Lower lobe of right lung (tissue), 2 donors: ENCODE measurements around the gene ALKBH3. TPM values are rescaled to one million over a fixed set of nuclear protein-coding genes. Genes with fewer than 3 reads are reported as not detected.

Experiments
- ATAC-seq, 2 donors: fragments of 200-7000 bp; cut with Tn5 transposase; one replicate each; pipeline ENCODE4 v1.9.1; 2020 to 2022; ENCODE audit warnings: mild to moderate bottlenecking in 2 of 2, moderate library complexity in 2 of 2
- DNase-seq: peaks from one replicate; pipeline ENCODE4 v3.0.0-alpha.2; 2020
- H3K27ac ChIP-seq: fragments of 200-600 bp; one replicate; pipeline ENCODE4 v1.8.0; 2022
- H3K27me3 ChIP-seq: fragments of 200-600 bp; one replicate; pipeline ENCODE4 v1.8.0; 2022; ENCODE audit warnings: low read depth
- H3K36me3 ChIP-seq: fragments of 200-600 bp; one replicate; pipeline ENCODE4 v1.8.0; 2022; ENCODE audit warnings: mild to moderate bottlenecking
- H3K4me1 ChIP-seq: fragments of 200-600 bp; one replicate; pipeline ENCODE4 v1.8.0; 2022
- H3K4me3 ChIP-seq: fragments of 200-600 bp; one replicate; pipeline ENCODE4 v1.8.0; 2022; ENCODE audit warnings: mild to moderate bottlenecking
- H3K9me3 ChIP-seq: fragments of 200-600 bp; one replicate; pipeline ENCODE4 v1.8.0; 2022
- CTCF ChIP-seq: fragments of 200-600 bp; IDR thresholded peaks from one replicate; pipeline ENCODE4 v1.8.0; 2022; ENCODE audit warnings: antibody characterized with exemption, mild to moderate bottlenecking
- intact Hi-C: fragments of 100-400 bp; cut with DNase I; formaldehyde crosslinking; loops from one replicate; pipeline ENCODE4 v1.11.0; 2022
- total RNA-seq: library from RNA; stranded (reverse); fragmentation: NEBNext Ultra II Directional; extraction: Animal tissue kit (Norgen Biotek cat#: 25700); gene quantifications from one replicate; pipeline ENCODE4 v1.2.1, GENCODE V29; 2021
- donor health status: DM: no; HTN: yes; CAD: no; lungs with severe emphysema.

ALKBH3 gene
- total RNA-seq, 1 donor from 2014 or later, result 26.5 TPM

GRCh38 chr11:43835104-43835503, 45.5 kb upstream of the ALKBH3 start:
- Histone ChIP-seq H3K36me3 (peaks cover 9% of the 10 kb centered on the region), H3K27me3 (no peaks in the 10 kb centered on the region), H3K4me3 (no peak overlapping the region), H3K9me3 (no peaks in the 10 kb centered on the region), H3K4me1 (peaks cover 16% of the 10 kb centered on the region), H3K27ac (no peak overlapping the region)
- DNase-seq (no peak), ATAC-seq (peak in 1 of 2 donors; percentile 55)
- no peak for TF ChIP-seq CTCF
- intact Hi-C loops, result no loop called here

- intact Hi-C loops, result no loop called here
- H3K36me3 ChIP-seq, result peaks cover 15% of the 10 kb centered on the region
Measured at GRCh38 chr11:43837879-43838278, 42.8 kb upstream of the ALKBH3 start.

GRCh38 chr11:43842021-43842420, 38.6 kb upstream of the ALKBH3 start:
- H3K9me3 ChIP-seq, result no peaks in the 10 kb centered on the region
- H3K27ac ChIP-seq, result no peak overlapping the region
- DNase-seq (no peak), ATAC-seq (no peak)
- no peak for TF ChIP-seq CTCF
- H3K4me1 ChIP-seq, result no peaks in the 10 kb centered on the region
- no peak overlapping the region for H3K4me3 ChIP-seq
- H3K27me3 ChIP-seq, result no peaks in the 10 kb centered on the region
- peaks cover 15% of the 10 kb centered on the region for H3K36me3 ChIP-seq
- intact Hi-C loops, result no loop called here

More at GRCh38 chr11:43837879-43838278, 42.8 kb upstream of the ALKBH3 start:
- Histone ChIP-seq H3K9me3 (no peaks in the 10 kb centered on the region), H3K27ac (no peak overlapping the region), H3K27me3 (no peaks in the 10 kb centered on the region), H3K4me3 (no peak overlapping the region), H3K4me1 (peaks cover 16% of the 10 kb centered on the region)
- no peak for DNase-seq
- TF ChIP-seq CTCF, result no peak
- no peak for ATAC-seq

GRCh38 chr11:43845816-43846215, 34.8 kb upstream of the ALKBH3 start:
- no peaks in the 10 kb centered on the region for H3K9me3 ChIP-seq
- TF ChIP-seq CTCF, result no peak
- ATAC-seq, result no peak
- H3K27me3 ChIP-seq, result no peaks in the 10 kb centered on the region
- H3K36me3 ChIP-seq, result peaks cover under 1% of the 10 kb centered on the region
- intact Hi-C loops, result no loop called here
- no peak for DNase-seq
- H3K4me3 ChIP-seq, result no peak overlapping the region
- H3K27ac ChIP-seq, result no peak overlapping the region
- H3K4me1 ChIP-seq, result no peaks in the 10 kb centered on the region

- H3K4me1 ChIP-seq, result no peaks in the 10 kb centered on the region
- H3K4me3 ChIP-seq, result no peak overlapping the region
- ATAC-seq (peak; percentile 79 to 83), DNase-seq (no peak)
- H3K9me3 ChIP-seq, result no peaks in the 10 kb centered on the region
- intact Hi-C loops, result no loop called here
- H3K36me3 ChIP-seq, result peaks cover 24% of the 10 kb centered on the region
- H3K27me3 ChIP-seq, result no peaks in the 10 kb centered on the region
- peak; percentile 75 for TF ChIP-seq CTCF
- H3K27ac ChIP-seq, result no peak overlapping the region
Measured at GRCh38 chr11:43852057-43852636, 28.5 kb upstream of the ALKBH3 start.
